ENCODE data around the gene ALDH9A1.

ALDH9A1 gene

DNA sequence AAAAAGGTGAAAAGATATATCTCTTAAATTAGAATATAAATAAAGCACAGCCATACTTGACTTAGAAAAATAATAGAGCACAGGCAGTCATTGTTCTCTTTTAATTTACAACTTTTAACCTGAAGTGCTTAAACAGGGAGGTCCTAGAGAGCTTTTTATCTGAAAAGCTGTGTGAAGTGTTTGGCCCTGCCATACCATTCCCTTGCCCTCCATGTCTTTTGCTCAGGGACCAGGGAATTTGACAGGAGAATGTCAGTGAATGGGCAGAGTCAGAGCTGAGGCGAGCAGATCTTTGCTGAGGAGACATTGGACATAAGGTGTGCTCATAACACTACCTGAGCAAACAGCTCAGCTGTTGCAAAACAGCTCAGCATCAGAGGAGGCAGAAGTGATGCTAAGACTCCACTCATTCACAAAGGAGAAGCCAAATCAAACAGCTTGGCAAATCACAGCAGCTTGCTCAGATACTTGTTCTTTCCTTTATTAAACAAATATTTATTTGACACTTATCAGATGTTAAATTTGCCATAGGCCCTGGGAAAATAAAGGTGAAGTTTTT, 82.2 kb downstream of the ALDH9A1 start:
- Histone ChIP-seq H3K27me3 (ENCODE audit: insufficient read depth, low read length) (no peaks in the 10 kb centered on the region), H3K36me3 (ENCODE audit: insufficient read depth, low read length) (no peaks in the 10 kb centered on the region), H3K9ac (ENCODE audit: low read depth, low read length) (no peak overlapping the region), H3K4me3 (ENCODE audit: low read length) (no peak overlapping the region), H3K27ac (ENCODE audit: low read depth, low read length) (no peak overlapping the region), H3K4me1 (ENCODE audit: insufficient read depth, low read length) (peaks cover 13% of the 10 kb centered on the region; the same call in 1 of the 2 replicates), H3K9me3 (ENCODE audit: insufficient read depth, low read depth, low read length) (no peaks in the 10 kb centered on the region)
- WGBS: 50% methylated on average over 1 of the region's 1 CpG
